Measurements from ENCODE around the gene PROSER3. TPM values are rescaled to one million over a fixed set of nuclear protein-coding genes. Genes with fewer than 3 reads are reported as not detected.

Gene PROSER3
- total RNA-seq, 1 experiment from 2014 or later, result 1.3 TPM

DNA sequence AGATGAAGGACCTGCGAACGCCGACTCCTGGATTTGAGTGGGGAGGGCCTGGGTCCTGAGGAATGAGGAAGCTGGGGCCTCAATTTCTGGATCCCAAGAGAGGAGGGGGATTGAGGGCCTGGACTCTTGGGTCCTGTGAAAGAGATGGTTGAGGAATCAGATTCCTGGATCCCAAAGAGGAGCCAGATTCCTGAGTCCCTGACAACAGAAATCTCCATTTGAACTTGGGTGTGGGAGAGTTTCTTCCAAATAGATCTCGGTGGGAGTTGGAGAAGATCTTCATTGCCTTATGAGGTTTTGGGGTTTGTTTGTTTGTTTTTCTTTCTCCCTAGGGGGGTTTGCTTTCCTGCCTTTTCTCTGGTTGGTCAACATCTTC lies 11.9 kb upstream of the PROSER3 start:
- in situ Hi-C loops (cut with HindIII; ENCODE audit: low pct_unique_long_range_greater_than_20kb, low sequenced_read_pairs), result no loop called here
- DNase-seq (ENCODE audit: low read depth, low spot score), result no peak

DNA sequence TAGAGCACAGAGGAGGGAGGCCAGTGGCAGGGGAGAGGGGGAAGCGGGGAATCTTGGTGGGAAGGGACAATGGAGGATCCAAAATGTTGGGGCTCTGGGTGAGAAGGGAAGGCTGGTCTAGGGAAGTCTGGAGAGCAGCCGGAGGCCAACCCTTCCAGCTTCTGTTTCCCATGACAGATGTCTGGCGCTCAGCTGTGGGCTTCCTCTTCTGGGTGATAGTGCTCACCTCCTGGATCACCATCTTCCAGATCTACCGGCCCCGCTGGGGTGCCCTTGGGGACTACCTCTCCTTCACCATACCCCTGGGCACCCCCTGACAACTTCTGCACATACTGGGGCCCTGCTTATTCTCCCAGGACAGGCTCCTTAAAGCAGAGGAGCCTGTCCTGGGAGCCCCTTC lies 11.4 kb upstream of the PROSER3 start:
- no peak for DNase-seq (ENCODE audit: low read depth, low spot score)
- in situ Hi-C loops (cut with HindIII; ENCODE audit: low pct_unique_long_range_greater_than_20kb, low sequenced_read_pairs), result no loop called here

DNA sequence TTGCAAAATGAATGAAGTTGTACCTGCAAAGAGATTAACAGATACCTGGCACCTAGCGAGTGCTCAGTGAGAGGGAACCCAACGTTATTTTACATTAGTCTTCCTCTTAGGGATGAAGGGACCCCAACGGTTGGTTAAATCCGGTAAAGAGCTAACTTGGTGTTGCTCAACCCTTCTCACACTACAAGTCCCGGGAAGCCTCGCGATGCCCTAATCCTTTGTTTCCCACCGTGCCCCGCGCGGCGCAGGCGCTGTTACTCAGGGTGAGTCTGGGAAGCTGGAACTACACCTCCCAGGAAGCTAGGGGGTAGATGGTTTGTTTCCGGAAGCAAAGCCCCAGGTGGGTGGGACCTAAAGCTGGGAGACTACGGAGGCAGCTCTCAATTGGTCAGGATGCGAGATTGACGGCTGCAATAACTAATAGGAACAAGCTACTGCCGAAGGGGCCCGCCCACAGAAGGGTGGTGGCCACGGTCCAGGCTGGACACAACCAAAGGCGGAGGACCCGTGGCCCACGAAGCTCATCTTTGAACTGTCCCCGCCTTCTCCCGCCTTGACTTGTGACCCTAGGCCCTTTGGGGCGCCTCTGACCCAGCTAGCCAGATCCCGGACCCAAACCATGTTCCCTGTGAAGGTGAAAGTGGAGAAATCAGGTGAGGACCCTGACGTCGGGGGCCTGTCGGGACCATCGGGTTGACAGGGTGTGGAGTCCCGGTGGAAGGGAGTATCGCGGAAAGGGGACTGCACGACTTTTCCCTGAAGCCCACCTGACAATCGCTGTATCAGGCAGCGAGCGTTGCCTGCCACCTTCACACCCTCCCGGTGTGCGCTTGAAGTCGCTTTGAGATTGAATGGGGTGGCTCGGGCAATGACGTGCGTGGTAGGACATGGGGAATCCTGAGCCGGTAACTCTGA lies 9.6 kb upstream of the PROSER3 start, which contains the start of gene LIN37:
Gene LIN37 (plus strand): TSS at position 471 of the 915 bp plus-strand sequence. CDS start 149 bp downstream, at position 620.
- in situ Hi-C loops (cut with HindIII; ENCODE audit: low pct_unique_long_range_greater_than_20kb, low sequenced_read_pairs), result no loop called here
- DNase-seq (ENCODE audit: low read depth, low spot score), result peak; percentile 99

- in situ Hi-C loops (cut with HindIII; ENCODE audit: low pct_unique_long_range_greater_than_20kb, low sequenced_read_pairs), result no loop called here
- no peak for DNase-seq (ENCODE audit: low read depth, low spot score)
Measured at GRCh38 chr19:35750167-35750566, 7.8 kb upstream of the PROSER3 start.

- no peak for DNase-seq (ENCODE audit: low read depth, low spot score)
- in situ Hi-C loops (cut with HindIII; ENCODE audit: low pct_unique_long_range_greater_than_20kb, low sequenced_read_pairs), result no loop called here
Measured at GRCh38 chr19:35751839-35752745, 5.9 kb upstream of the PROSER3 start.

GRCh38 chr19:35752746-35753350 lies 5.1 kb upstream of the PROSER3 start:
- in situ Hi-C loops (cut with HindIII; ENCODE audit: low pct_unique_long_range_greater_than_20kb, low sequenced_read_pairs), result no loop called here

GRCh38 chr19:35753634-35754369 lies 4.2 kb upstream of the PROSER3 start:
- in situ Hi-C loops (cut with HindIII; ENCODE audit: low pct_unique_long_range_greater_than_20kb, low sequenced_read_pairs), result no loop called here

More at GRCh38 chr19:35752746-35753350, 5.1 kb upstream of the PROSER3 start:
- DNase-seq (ENCODE audit: low read depth, low spot score), result no peak

DNA sequence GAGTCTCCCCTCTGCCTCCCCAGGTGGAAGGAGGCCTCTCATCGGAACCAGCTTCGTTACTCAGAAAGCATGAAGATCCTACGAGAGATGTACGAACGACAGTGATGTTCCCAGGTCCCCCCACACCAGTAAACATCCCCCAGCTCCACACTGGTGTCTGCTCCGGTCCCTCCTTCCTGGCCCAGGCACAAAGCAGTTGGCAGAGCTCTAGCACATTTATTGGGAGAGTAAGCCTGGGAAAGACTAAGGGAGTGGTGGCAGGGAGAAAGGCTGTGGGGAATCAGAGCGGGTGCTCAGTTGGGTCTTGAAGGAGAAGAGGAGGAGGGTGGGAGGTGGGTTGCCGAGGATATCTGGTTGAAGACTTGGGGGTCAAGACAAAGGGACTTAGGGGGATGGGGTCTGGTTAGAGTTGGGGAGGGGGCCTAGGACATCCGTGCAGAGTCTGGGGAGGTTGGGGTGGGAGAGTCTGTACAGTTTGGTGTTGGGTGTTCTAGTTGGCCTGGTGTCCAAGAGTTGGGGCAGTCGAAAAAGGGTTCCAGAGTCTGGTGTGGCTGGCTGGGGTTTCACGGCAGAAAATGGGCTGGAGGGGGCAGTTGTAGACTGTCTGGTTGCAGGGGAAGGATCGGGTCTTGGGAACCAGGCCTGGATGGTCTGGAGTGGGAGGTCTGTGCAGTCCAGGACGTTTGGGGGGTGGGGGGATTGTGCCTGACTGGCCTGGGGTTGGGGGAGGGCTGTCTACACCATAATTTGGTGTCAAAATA lies 3.4 kb upstream of the PROSER3 start:
- DNase-seq (ENCODE audit: low read depth, low spot score), result no peak
- in situ Hi-C loops (cut with HindIII; ENCODE audit: low pct_unique_long_range_greater_than_20kb, low sequenced_read_pairs), result no loop called here

More at GRCh38 chr19:35753634-35754369, 4.2 kb upstream of the PROSER3 start:
- DNase-seq (ENCODE audit: low read depth, low spot score), result no peak

DNA sequence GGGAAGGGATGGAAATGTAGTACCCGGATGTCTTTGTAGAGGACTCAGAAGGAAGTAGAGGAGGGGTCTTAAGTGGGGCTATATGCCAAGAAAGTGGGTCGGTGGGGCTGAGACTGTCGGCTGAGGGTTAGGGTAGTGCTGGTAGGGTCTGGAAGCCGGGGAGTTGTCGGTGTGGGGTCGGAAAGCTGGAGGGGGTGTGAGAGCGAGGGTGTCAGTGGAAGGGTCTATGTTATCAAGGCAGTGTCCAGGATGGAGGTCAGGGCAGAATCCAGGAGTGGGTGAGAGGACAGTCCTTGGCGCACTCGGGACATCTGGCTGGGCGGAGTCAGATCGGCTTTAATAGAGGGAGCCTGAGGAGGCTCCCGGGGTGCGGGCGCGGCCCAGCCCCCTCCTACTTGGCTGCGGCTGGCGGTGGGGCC lies 2.8 kb upstream of the PROSER3 start:
- DNase-seq (ENCODE audit: low read depth, low spot score), result no peak
- in situ Hi-C loops (cut with HindIII; ENCODE audit: low pct_unique_long_range_greater_than_20kb, low sequenced_read_pairs), result no loop called here

GRCh38 chr19:35755550-35756376 lies 2.2 kb upstream of the PROSER3 start:
- DNase-seq (ENCODE audit: low read depth, low spot score), result no peak
- in situ Hi-C loops (cut with HindIII; ENCODE audit: low pct_unique_long_range_greater_than_20kb, low sequenced_read_pairs), result no loop called here

GRCh38 chr19:35756377-35757230 lies 1.4 kb upstream of the PROSER3 start, which contains the start of gene HSPB6:
Gene HSPB6, minus strand, starts transcription at chr19:35757029. Its CDS starts 21 bp downstream, at chr19:35757008.
- no peak for DNase-seq (ENCODE audit: low read depth, low spot score)
- in situ Hi-C loops (cut with HindIII; ENCODE audit: low pct_unique_long_range_greater_than_20kb, low sequenced_read_pairs), result no loop called here

DNA sequence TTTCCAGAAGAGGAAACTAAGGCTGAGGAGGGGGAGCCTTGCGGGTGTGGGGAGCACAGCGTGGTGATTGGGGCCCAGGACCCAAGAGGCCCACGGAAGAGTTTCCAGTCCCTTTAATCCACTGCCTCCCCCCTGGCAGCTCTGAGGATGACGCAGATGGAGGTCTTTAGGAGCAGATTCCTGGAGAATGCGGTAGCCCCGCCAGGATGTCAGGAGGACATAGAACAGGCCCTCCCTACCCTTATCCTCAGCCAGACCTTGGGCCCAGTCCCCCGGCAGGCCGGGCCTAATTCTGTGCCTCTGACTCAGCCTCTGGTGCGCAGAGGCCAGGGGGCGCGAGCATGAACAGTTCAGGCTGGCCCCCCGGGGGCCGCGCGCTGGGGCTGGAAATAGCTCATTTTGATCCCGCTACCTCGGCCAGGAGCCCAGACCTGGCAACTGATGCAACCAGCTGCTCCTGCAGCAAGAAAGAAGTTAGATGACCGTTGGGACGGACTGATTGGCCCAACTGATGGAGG lies 686 bp upstream of the PROSER3 start:
- peak; percentile 12 for DNase-seq (ENCODE audit: low read depth, low spot score)
- in situ Hi-C loops (cut with HindIII; ENCODE audit: low pct_unique_long_range_greater_than_20kb, low sequenced_read_pairs), result no loop called here

GRCh38 chr19:35759697-35760096 lies 1.7 kb downstream of the PROSER3 start:
- in situ Hi-C loops (cut with HindIII; ENCODE audit: low pct_unique_long_range_greater_than_20kb, low sequenced_read_pairs), result no loop called here
- DNase-seq (ENCODE audit: low read depth, low spot score), result no peak

DNA sequence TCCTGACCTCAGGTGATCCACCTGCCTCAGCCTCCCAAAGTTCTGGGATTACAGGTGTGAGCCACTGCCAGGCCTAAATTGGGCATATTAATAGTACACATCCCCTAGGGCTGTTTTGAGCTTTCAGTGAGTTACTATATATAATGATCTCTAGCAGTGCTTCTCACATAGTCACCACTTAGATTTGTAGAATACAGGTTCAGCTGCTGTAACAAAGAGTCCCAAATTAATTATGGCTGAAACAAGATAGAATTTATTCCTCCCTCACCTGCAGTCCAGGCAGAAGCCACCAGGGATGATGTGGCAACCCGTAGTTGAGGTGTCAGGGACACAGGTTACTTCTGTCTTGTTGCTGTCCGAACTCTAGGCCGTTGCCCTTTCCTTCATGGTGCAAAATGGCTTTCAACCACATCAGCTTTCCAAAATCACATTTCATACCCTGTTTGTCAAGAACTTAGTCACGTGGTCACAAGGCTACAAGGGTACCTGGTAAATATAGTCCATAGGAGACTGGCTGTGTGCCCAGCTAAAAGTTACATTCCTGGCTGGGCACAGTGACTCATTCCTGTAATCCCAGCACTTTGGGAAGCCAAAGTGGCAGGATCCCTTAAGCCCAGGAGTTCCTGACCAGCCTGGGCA lies 2.9 kb downstream of the PROSER3 start:
- DNase-seq (ENCODE audit: low read depth, low spot score), result no peak
- in situ Hi-C loops (cut with HindIII; ENCODE audit: low pct_unique_long_range_greater_than_20kb, low sequenced_read_pairs), result no loop called here

Measured in SK-MEL-5 (cell line).